Astrocyte of the cerebellum (primary cell): ENCODE results near the gene KAT8.

Experiments used
- DNase-seq: peaks from one replicate; pipeline ENCODE4 v3.0.0-alpha.2; 2011; ENCODE audit warnings: low read depth
- H3K4me3 ChIP-seq: 2 replicates; pipeline ENCODE4 v1.5.1; 2011; ENCODE audit warnings: mild to moderate bottlenecking, low read depth, low read length, moderate library complexity
- CTCF ChIP-seq: IDR thresholded peaks from 2 replicates; pipeline ENCODE4 v1.5.1; 2012; ENCODE audit warnings: low read length, low read depth, moderate library complexity, mild to moderate bottlenecking; ENCODE audit errors: missing control alignments
- in situ Hi-C: cut with HindIII; loops from 2 replicates; pipeline ENCODE4 v1.10.0; 2017; ENCODE audit warnings: low sequenced_read_pairs

KAT8 gene

GRCh38 chr16:31080035-31080629, 37.3 kb upstream of the KAT8 start:
- in situ Hi-C loops, result no loop called here
- no peak for TF ChIP-seq CTCF
- DNase-seq, result no peak
- no peak overlapping the region for H3K4me3 ChIP-seq

- no peak for TF ChIP-seq CTCF
- in situ Hi-C loops, result no loop called here
- no peak for DNase-seq
- H3K4me3 ChIP-seq, result no peak overlapping the region
Measured at GRCh38 chr16:31080756-31081419, 36.6 kb upstream of the KAT8 start.

- in situ Hi-C loops, result no loop called here
- no peak for DNase-seq
- H3K4me3 ChIP-seq, result no peak overlapping the region
- no peak for TF ChIP-seq CTCF
Measured at GRCh38 chr16:31081428-31082351, 35.8 kb upstream of the KAT8 start.

GRCh38 chr16:31082368-31083045, 35.0 kb upstream of the KAT8 start:
- no peak for TF ChIP-seq CTCF
- no peak overlapping the region for H3K4me3 ChIP-seq
- no peak for DNase-seq
- in situ Hi-C loops, result no loop called here

GRCh38 chr16:31083081-31083480, 34.4 kb upstream of the KAT8 start:
- TF ChIP-seq CTCF, result no peak
- no peak for DNase-seq
- in situ Hi-C loops, result no loop called here

GRCh38 chr16:31083556-31083955, 33.9 kb upstream of the KAT8 start:
- no peak overlapping the region for H3K4me3 ChIP-seq
- no peak for DNase-seq
- in situ Hi-C loops, result no loop called here
- TF ChIP-seq CTCF, result no peak

More at GRCh38 chr16:31083081-31083480, 34.4 kb upstream of the KAT8 start:
- H3K4me3 ChIP-seq, result no peak overlapping the region
